ENCODE measurements around the gene ARSD.

DNA sequence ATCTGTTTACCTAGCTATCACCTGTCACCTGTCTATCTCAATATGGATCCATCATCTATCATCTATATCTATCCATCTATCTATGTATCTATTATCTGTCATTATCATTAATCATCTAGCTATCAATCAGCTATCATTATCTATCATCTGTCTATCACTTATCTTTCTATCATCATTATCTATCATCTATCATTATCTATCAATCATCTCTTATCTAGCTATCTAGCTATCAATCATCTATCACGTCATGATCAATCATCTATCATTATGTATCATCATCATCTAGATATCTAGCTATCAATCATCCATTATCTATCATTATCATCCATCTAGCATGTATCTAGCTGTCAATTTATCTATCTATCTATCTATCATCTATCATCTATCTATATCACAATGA is 7.9 kb downstream of the ARSD start:
- TF ChIP-seq, protein P1, sequence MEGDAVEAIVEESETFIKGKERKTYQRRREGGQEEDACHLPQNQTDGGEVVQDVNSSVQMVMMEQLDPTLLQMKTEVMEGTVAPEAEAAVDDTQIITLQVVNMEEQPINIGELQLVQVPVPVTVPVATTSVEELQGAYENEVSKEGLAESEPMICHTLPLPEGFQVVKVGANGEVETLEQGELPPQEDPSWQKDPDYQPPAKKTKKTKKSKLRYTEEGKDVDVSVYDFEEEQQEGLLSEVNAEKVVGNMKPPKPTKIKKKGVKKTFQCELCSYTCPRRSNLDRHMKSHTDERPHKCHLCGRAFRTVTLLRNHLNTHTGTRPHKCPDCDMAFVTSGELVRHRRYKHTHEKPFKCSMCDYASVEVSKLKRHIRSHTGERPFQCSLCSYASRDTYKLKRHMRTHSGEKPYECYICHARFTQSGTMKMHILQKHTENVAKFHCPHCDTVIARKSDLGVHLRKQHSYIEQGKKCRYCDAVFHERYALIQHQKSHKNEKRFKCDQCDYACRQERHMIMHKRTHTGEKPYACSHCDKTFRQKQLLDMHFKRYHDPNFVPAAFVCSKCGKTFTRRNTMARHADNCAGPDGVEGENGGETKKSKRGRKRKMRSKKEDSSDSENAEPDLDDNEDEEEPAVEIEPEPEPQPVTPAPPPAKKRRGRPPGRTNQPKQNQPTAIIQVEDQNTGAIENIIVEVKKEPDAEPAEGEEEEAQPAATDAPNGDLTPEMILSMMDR (IDR thresholded peaks at IDR 0.05; ENCODE audit: insufficient read depth, low read depth, low read length), result no peak
- no peak for TF ChIP-seq EZH2 (IDR thresholded peaks at IDR 0.05; ENCODE audit: insufficient read depth, low read length)
